Duodenal mucosa (tissue), 2 donors: Measurements from ENCODE around the gene QSOX1.
A peak's percentile ranks its signal among the peaks of the same experiment; 100 is the strongest.

Experiments used
- H3K27ac ChIP-seq: one replicate; pipeline ENCODE4 v1.7.0; 2013; ENCODE audit warnings: low read depth, low read length
- H3K27me3 ChIP-seq, 2 donors: one replicate each; pipeline ENCODE4 v1.7.0; 2013; ENCODE audit warnings: low read length in 2 of 2, control low read depth in 1 of 2; ENCODE audit not compliant: insufficient read depth in 2 of 2, control insufficient read depth in 1 of 2
- H3K36me3 ChIP-seq, 2 donors: one replicate each; pipeline ENCODE4 v1.7.0; 2013; ENCODE audit warnings: low read length in 2 of 2, control low read depth in 1 of 2; ENCODE audit not compliant: insufficient read depth in 2 of 2, control insufficient read depth in 1 of 2
- H3K4me1 ChIP-seq, 2 donors: one replicate each; pipeline ENCODE4 v1.7.0; 2013; ENCODE audit warnings: low read length in 2 of 2, control low read depth in 1 of 2; ENCODE audit not compliant: insufficient read depth in 2 of 2, control insufficient read depth in 1 of 2
- H3K4me3 ChIP-seq, 2 donors: one replicate each; pipeline ENCODE4 v1.7.0; 2013; ENCODE audit warnings: low read length in 2 of 2, low read depth in 1 of 2
- H3K9ac ChIP-seq, 2 donors: one replicate each; pipeline ENCODE4 v1.7.0; 2013; ENCODE audit warnings: low read length in 2 of 2, low read depth in 1 of 2
- H3K9me3 ChIP-seq, 2 donors: one replicate each; pipeline ENCODE4 v1.7.0; 2013; ENCODE audit warnings: low read length in 2 of 2, control low read depth in 1 of 2; ENCODE audit not compliant: control insufficient read depth in 1 of 2

QSOX1 gene

GRCh38 chr1:180145446-180145845 is 9.2 kb upstream of the QSOX1 start:
- no peaks in the 10 kb centered on the region for H3K9me3 ChIP-seq
- H3K27me3 ChIP-seq = no peaks in the 10 kb centered on the region
- H3K36me3 ChIP-seq = no peaks in the 10 kb centered on the region
- no peak overlapping the region for H3K4me3 ChIP-seq
- no peaks in the 10 kb centered on the region for H3K4me1 ChIP-seq
- no peak overlapping the region for H3K9ac ChIP-seq
- H3K27ac ChIP-seq = no peak overlapping the region

- no peak overlapping the region for H3K9ac ChIP-seq
- no peaks in the 10 kb centered on the region for H3K27me3 ChIP-seq
- no peak overlapping the region for H3K4me3 ChIP-seq
- H3K27ac ChIP-seq = no peak overlapping the region
- no peaks in the 10 kb centered on the region for H3K36me3 ChIP-seq
- H3K9me3 ChIP-seq = no peaks in the 10 kb centered on the region
- peaks cover 11 to 15% of the 10 kb centered on the region in 2 donors for H3K4me1 ChIP-seq
Measured at GRCh38 chr1:180150982-180151381, 3.7 kb upstream of the QSOX1 start.

GRCh38 chr1:180151508-180151907 is 3.2 kb upstream of the QSOX1 start:
- Histone ChIP-seq H3K9me3 (no peaks in the 10 kb centered on the region), H3K36me3 (no peaks in the 10 kb centered on the region), H3K27me3 (no peaks in the 10 kb centered on the region), H3K9ac (no peak overlapping the region), H3K27ac (no peak overlapping the region), H3K4me3 (no peak overlapping the region), H3K4me1 (peaks cover 16 to 20% of the 10 kb centered on the region in 2 donors)

- no peak overlapping the region for H3K9ac ChIP-seq
- no peak overlapping the region for H3K4me3 ChIP-seq
- H3K27ac ChIP-seq = no peak overlapping the region
- H3K9me3 ChIP-seq = no peaks in the 10 kb centered on the region
- H3K4me1 ChIP-seq = peaks cover 27 to 31% of the 10 kb centered on the region in 2 donors
- no peaks in the 10 kb centered on the region for H3K27me3 ChIP-seq
- H3K36me3 ChIP-seq = no peaks in the 10 kb centered on the region
Measured at GRCh38 chr1:180152588-180152987, 2.1 kb upstream of the QSOX1 start.

- Histone ChIP-seq H3K36me3 (no peaks in the 10 kb centered on the region), H3K9ac (no peak overlapping the region), H3K27me3 (no peaks in the 10 kb centered on the region), H3K4me1 (peaks cover 31 to 35% of the 10 kb centered on the region in 2 donors), H3K4me3 (no peak overlapping the region), H3K9me3 (no peaks in the 10 kb centered on the region), H3K27ac (no peak overlapping the region)
Measured at GRCh38 chr1:180153032-180153431, 1.6 kb upstream of the QSOX1 start.

GRCh38 chr1:180154003-180154324 is 705 bp upstream of the QSOX1 start:
- H3K9ac ChIP-seq = peak overlapping the region; percentile 64 to 91
- no peaks in the 10 kb centered on the region for H3K9me3 ChIP-seq
- H3K4me1 ChIP-seq = peaks cover 41 to 44% of the 10 kb centered on the region in 2 donors
- H3K4me3 ChIP-seq = peak overlapping the region; percentile 84 to 99
- H3K27ac ChIP-seq = peak overlapping the region; percentile 70
- H3K36me3 ChIP-seq = no peaks in the 10 kb centered on the region
- H3K27me3 ChIP-seq = no peaks in the 10 kb centered on the region

GRCh38 chr1:180155182-180155682 is 563 bp downstream of the QSOX1 start:
- Histone ChIP-seq H3K27ac (peak overlapping the region; percentile 60), H3K27me3 (no peaks in the 10 kb centered on the region), H3K9me3 (no peaks in the 10 kb centered on the region), H3K9ac (peak overlapping the region; percentile 59 to 76), H3K36me3 (no peaks in the 10 kb centered on the region), H3K4me1 (peaks cover 47 to 51% of the 10 kb centered on the region in 2 donors), H3K4me3 (peak overlapping the region; percentile 74 to 84)

GRCh38 chr1:180156201-180156600 is 1.5 kb downstream of the QSOX1 start:
- Histone ChIP-seq H3K27ac (no peak overlapping the region), H3K4me1 (peaks cover 47 to 56% of the 10 kb centered on the region in 2 donors), H3K9ac (peak overlapping the region; percentile 59 to 76), H3K4me3 (peak overlapping the region; percentile 74 to 84), H3K36me3 (no peaks in the 10 kb centered on the region), H3K27me3 (no peaks in the 10 kb centered on the region), H3K9me3 (no peaks in the 10 kb centered on the region)

GRCh38 chr1:180156631-180157091 is 2.0 kb downstream of the QSOX1 start:
- H3K4me3 ChIP-seq = peak overlapping the region; percentile 74 to 84

GRCh38 chr1:180157108-180157507 is 2.4 kb downstream of the QSOX1 start:
- peak overlapping the region; percentile 74 to 84 for H3K4me3 ChIP-seq
- H3K36me3 ChIP-seq = no peaks in the 10 kb centered on the region
- H3K27ac ChIP-seq = peak overlapping the region; percentile 61
- no peaks in the 10 kb centered on the region for H3K27me3 ChIP-seq
- peak overlapping the region; percentile 20 to 76 for H3K9ac ChIP-seq
- H3K9me3 ChIP-seq = no peaks in the 10 kb centered on the region
- H3K4me1 ChIP-seq = peaks cover 47 to 56% of the 10 kb centered on the region in 2 donors

More at GRCh38 chr1:180156631-180157091, 2.0 kb downstream of the QSOX1 start:
- Histone ChIP-seq H3K36me3 (no peaks in the 10 kb centered on the region), H3K27me3 (no peaks in the 10 kb centered on the region), H3K9me3 (no peaks in the 10 kb centered on the region), H3K9ac (peak overlapping the region in 1 of 2 donors; percentile 76), H3K27ac (peak overlapping the region; percentile 30), H3K4me1 (peaks cover 47 to 56% of the 10 kb centered on the region in 2 donors)
